HG03571 (cell line): ENCODE measurements around the gene EFNA5.

Experiments used
- ATAC-seq: cut with Tn5 transposase; IDR thresholded peaks from one replicate; pipeline ENCODE4 v1.9.1; 2021; ENCODE audit not compliant: unreplicated experiment

The EFNA5 gene

DNA sequence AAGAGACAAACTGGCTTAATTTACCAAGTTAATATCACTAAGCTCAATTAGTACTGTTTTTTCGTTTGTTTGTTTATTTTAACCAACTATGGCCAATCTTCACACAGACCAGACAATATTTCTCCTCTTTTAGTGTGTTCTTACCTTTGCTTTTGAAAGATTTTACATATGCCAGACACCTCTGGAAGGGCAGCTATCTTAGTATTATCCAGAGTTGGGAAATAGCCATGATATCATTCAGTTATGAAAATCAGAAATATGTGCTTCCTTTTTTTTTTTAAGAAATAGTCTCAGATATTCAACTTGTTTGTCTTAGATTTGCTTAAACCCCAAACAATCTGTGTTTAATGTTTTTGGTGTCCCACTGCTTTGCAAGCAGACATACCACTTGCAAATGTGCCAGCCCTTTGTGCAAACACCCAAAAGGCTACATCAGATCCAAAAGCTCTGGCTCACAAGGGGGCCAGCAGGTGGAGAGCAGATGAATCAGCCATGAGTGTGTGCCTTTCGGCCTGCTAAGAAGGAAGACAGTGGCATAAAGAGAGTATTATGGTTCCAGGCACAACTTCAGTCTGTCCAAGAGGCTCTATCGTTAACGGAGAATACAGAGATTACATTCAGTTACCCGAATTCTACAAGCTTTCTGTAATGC is 147.6 kb downstream of the EFNA5 start:
- no peak for ATAC-seq

- no peak for ATAC-seq
These were observed 148.3 kb downstream of the EFNA5 start for GRCh38 chr5:107522456-107522855.

GRCh38 chr5:107519900-107520354 is 150.8 kb downstream of the EFNA5 start:
- peak; percentile 53 for ATAC-seq

DNA sequence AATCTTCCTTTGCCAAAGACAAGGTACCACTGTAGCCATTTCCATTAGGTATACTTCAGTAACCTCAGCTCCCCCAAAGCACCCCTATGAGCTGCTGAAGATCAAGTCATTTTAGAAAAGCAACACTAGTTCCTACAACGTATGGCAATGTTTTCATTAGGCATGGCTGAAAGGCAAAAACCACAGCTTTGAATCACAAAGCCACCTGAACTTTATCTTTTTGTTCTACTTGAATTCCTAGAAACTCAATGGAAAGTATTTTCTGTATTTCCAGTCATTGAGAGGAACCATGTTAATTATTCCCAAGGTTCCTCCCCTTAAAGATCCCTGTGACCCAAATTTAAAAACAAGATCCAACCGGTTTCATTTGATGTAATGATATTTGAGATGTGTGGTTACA is 152.1 kb downstream of the EFNA5 start:
- no peak for ATAC-seq

DNA sequence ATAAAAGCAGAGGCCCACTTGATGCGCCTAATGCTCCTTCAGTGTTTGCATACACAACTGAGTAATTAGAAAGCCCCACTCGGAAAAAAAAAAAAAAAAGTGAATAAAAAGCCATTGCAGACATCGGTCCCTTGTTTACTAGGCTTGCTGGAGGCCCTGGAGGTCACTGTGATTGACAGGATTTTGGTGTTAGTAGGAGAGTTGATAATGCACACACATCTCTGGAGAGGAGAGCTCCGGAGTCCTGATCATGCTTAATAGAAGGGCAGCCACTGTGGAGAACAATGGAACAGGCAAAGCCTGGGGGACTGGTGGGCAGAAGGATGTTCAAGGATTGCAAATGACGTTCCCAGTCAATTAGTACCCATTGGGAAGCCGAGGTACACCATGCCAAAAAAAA is 152.5 kb downstream of the EFNA5 start:
- ATAC-seq = no peak

- ATAC-seq = no peak
These were observed 153.3 kb downstream of the EFNA5 start for GRCh38 chr5:107517185-107518033.

- no peak for ATAC-seq
These were observed 154.1 kb downstream of the EFNA5 start for GRCh38 chr5:107516452-107517184.

- ATAC-seq = no peak
These were observed 155.1 kb downstream of the EFNA5 start for GRCh38 chr5:107515521-107516080.

GRCh38 chr5:107514305-107514704 is 156.4 kb downstream of the EFNA5 start:
- ATAC-seq = no peak

GRCh38 chr5:107513337-107514085 is 157.2 kb downstream of the EFNA5 start:
- no peak for ATAC-seq

DNA sequence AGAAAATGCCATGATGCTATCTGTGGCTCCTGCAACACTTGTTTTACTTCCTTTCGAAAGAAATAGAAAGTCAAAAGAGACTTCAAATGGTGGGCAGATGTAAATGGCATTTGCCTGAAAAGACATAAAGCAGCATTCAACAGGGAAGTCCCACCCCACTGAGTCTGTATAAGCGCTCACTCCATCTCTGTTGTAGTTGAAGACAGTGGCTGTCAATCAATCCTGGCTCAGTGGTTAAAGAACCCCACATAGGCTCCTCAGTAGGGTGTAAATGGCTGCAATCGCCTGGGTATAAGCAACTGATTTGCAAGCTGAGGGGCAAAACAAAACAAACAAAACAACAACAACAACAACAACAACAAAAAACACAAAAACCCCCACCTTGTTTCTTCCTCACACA is 158.7 kb downstream of the EFNA5 start:
- ATAC-seq = no peak

DNA sequence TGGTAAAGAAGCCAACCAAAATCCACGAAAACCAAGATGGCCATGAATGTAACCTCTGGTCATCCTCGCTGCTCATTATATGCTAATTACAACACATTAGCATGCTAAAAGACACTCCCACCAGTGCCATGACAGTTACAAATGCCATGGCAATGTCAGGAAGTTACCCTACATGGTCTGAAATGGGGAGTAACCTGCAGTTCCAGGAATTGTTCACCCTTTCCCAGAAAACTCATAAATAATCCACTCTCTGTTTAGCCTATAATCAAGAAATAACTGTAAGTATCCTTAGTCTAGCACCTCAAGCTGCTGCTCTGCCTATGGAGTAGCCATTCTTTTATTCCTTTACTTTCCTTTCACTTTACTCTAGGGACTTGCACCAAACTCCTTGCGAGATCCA is 160.6 kb downstream of the EFNA5 start:
- ATAC-seq = no peak

DNA sequence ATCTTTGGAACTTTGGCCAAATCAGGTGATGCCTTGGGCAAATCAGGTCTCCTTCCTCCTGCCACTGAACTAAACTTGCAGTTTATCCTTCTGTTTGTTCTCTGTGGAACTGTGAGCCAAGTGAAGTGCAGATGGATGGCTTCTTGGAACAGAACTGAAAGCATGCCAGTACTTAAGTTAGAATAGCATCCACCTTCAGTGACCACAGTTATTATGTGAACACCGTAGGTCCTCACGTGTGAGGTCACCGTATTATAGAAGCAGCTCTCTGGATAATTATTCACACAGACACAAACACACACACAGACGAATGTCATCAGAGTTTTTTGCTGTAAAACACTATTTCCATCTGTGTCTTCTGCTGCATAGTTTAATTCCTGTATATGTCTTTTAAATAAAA is 162.6 kb downstream of the EFNA5 start:
- ATAC-seq = no peak

DNA sequence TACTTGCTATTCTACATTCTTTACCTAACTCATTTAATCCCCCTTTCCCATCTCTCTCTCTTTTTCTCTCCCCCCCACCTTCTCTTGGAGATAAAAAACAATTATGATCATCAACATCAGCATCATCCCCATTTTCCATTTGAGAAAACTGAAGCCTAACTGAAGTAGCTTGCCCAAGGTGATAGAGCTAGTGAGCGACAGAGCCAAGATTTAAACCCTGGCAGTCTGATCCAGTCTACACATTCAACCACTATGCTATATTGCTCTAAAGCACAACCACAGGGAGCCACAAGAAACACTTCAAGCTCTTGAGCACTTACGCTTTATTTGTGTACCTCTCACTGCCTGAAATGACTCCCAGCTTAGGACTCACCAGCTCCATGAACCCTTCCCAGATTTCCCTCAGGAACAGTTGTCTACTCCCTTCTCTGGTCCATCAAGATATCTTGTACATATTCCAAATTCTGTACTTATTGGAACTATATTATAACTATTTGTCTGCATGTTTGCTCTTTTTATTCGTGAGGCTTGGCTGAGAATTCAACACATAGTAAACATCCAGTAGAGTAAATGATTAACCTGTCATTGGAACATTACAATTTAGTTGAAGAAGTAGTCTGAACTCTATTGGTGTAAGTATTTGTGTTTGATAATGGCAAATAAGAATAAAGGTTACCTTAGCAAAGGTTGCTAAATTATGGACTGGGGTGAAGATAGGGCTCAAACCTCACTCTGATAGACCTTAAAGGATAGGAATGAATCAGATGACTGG is 164.8 kb downstream of the EFNA5 start:
- ATAC-seq = no peak

GRCh38 chr5:107504424-107504823 is 166.3 kb downstream of the EFNA5 start:
- no peak for ATAC-seq

GRCh38 chr5:107502676-107503060 is 168.1 kb downstream of the EFNA5 start:
- ATAC-seq = no peak

- ATAC-seq = no peak
These were observed 168.6 kb downstream of the EFNA5 start for GRCh38 chr5:107501965-107502675.

DNA sequence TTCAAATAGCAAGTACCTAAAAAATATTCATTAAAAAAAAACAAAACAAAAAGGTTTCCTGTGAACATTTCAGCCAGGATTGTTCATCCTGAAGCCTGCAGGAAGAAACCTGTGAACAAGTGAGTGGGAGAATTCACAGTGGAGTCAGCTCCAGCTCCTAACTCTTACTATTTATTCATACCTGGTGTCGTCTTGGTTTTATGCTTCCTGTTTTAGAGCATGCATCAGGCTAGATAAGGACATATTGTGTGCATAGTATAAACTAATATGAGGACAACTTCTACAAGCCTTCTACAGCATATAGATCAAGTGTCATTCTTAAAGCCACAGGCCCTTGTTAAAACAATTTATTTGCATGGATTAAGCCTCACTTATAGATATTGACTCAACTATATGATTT is 169.9 kb downstream of the EFNA5 start:
- ATAC-seq = no peak

- ATAC-seq = no peak
These were observed 170.4 kb downstream of the EFNA5 start for GRCh38 chr5:107500347-107500746.
